GM13976 (cell line): ENCODE measurements around the gene FHL1.
A peak's percentile ranks its signal among the peaks of the same experiment; 100 is the strongest.

Experiments used
- DNase-seq: peaks from one replicate; pipeline ENCODE4 v3.0.0; 2012; ENCODE audit warnings: low spot score
- CTCF ChIP-seq: IDR thresholded peaks from 2 replicates; pipeline ENCODE4 v1.5.1; 2012; ENCODE audit warnings: borderline replicate concordance, mild to moderate bottlenecking; ENCODE audit not compliant: insufficient read depth; ENCODE audit errors: extremely low read depth, missing control alignments, control extremely low read depth
- in situ Hi-C: fragments of 300-500 bp; cut with MboI; formaldehyde crosslinking; loops from one replicate; pipeline ENCODE4 v1.12.0; 2022; ENCODE audit warnings: low sequenced_read_pairs, mixed read lengths, inconsistent platforms; ENCODE audit not compliant: unreplicated experiment

FHL1 gene

GRCh38 chrX:136128743-136129142, 18.6 kb upstream of the FHL1 start:
- no peak for DNase-seq
- no peak for TF ChIP-seq CTCF
- in situ Hi-C loops = no loop called here

GRCh38 chrX:136130931-136131833, 16.2 kb upstream of the FHL1 start:
- TF ChIP-seq CTCF = no peak
- DNase-seq = no peak
- in situ Hi-C loops = no loop called here

GRCh38 chrX:136138939-136139338, 8.4 kb upstream of the FHL1 start:
- DNase-seq = no peak
- in situ Hi-C loops = no loop called here
- no peak for TF ChIP-seq CTCF

GRCh38 chrX:136141569-136141968, 5.8 kb upstream of the FHL1 start:
- no peak for DNase-seq
- in situ Hi-C loops = no loop called here
- TF ChIP-seq CTCF = no peak

- DNase-seq = no peak
- in situ Hi-C loops = no loop called here
- no peak for TF ChIP-seq CTCF
These were observed 4.7 kb upstream of the FHL1 start for GRCh38 chrX:136142592-136142991.

GRCh38 chrX:136143711-136144110, 3.6 kb upstream of the FHL1 start:
- in situ Hi-C loops = no loop called here
- no peak for TF ChIP-seq CTCF
- DNase-seq = peak; percentile 20
